C4-2B (cell line): ENCODE measurements around the gene BMP7.

Source experiments
- H3K27ac ChIP-seq: fragments of 450-650 bp; 2 replicates; pipeline ENCODE4 v1.5.1; 2017
- CTCF ChIP-seq: fragments of 450-650 bp; conservative IDR thresholded peaks from 2 replicates; pipeline ENCODE4 v1.5.1; 2017; ENCODE audit warnings: mild to moderate bottlenecking
- ZFX ChIP-seq: fragments of 450-650 bp; IDR thresholded peaks from 2 replicates; pipeline ENCODE4 v1.6.1; 2017

The BMP7 gene

GRCh38 chr20:57247292-57247965, 19.0 kb downstream of the BMP7 start:
- no peak overlapping the region for H3K27ac ChIP-seq

GRCh38 chr20:57245997-57246396, 20.4 kb downstream of the BMP7 start:
- H3K27ac ChIP-seq = no peak overlapping the region
- TF ChIP-seq ZFX (no peak), CTCF (no peak)

More at GRCh38 chr20:57247292-57247965, 19.0 kb downstream of the BMP7 start:
- TF ChIP-seq CTCF (no peak), ZFX (no peak)

- no peak overlapping the region for H3K27ac ChIP-seq
Observed at GRCh38 chr20:57244627-57245214, 21.7 kb downstream of the BMP7 start.

GRCh38 chr20:57244221-57244585, 22.2 kb downstream of the BMP7 start:
- H3K27ac ChIP-seq = no peak overlapping the region
- TF ChIP-seq ZFX = no peak
- TF ChIP-seq CTCF = no peak

More at GRCh38 chr20:57244627-57245214, 21.7 kb downstream of the BMP7 start:
- TF ChIP-seq ZFX (no peak), CTCF (no peak)

- no peak overlapping the region for H3K27ac ChIP-seq
- TF ChIP-seq CTCF (no peak), ZFX (no peak)
Observed at GRCh38 chr20:57243480-57244220, 22.8 kb downstream of the BMP7 start.

GRCh38 chr20:57242414-57242813, 24.0 kb downstream of the BMP7 start:
- no peak overlapping the region for H3K27ac ChIP-seq
- TF ChIP-seq ZFX (no peak), CTCF (no peak)
